ENCODE data around the gene ZBTB7C. TPM values are rescaled to one million over a fixed set of nuclear protein-coding genes. Genes with fewer than 3 reads are reported as not detected.

The ZBTB7C gene
- total and polyA plus RNA-seq, 9 of the 15 experiments (the other 6 are each of a cell fraction or from before 2014, with no cell fraction given), result not detected

DNA sequence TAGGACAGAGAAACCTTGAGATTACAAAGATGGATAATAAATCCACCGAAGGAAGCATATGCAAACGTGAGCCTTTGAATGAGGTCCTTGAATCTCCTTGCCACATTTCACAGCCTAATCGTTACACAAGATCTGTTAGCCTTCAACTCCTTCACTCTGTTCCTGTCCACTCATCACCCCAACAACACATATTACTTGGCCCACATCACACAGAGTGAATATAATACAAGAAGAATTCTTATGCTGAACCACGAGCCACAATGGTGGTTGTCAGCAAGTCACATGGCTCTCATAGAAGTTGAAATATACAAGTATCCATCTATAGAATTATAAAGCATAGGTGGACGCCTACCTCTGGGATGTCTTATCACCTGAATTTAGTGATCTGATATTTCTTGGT is 12.6 kb downstream of the ZBTB7C start:
- ATAC-seq (no peak), DNase-seq (ENCODE audit: extremely low read depth in 1 of 4, low spot score in 3 of 4) (no peak), FAIRE-seq (no peak)
- Histone ChIP-seq H3K4me3 (no peak overlapping the region), H3K79me2 (ENCODE audit: control insufficient read depth, insufficient read depth, low read length) (no peaks in the 10 kb centered on the region), H3K36me3 (ENCODE audit: control insufficient read depth, insufficient read depth, low read length) (no peaks in the 10 kb centered on the region), H4K20me1 (replicated peaks; ENCODE audit: control insufficient read depth, insufficient read depth, low read length) (no peaks in the 10 kb centered on the region), H3K9me3 (replicated peaks; ENCODE audit: control insufficient read depth, insufficient read depth, low read depth, low read length) (no peaks in the 10 kb centered on the region), H2AFZ (ENCODE audit: low read depth, low read length) (no peak overlapping the region), H3K4me2 (ENCODE audit: insufficient read depth, low read length) (no peak overlapping the region), H3K4me1 (replicated peaks in 1 of 2; ENCODE audit: control insufficient read depth in 2 of 2, insufficient read depth in 2 of 2, low read length in 2 of 2) (no peaks in the 10 kb centered on the region), H3K27me3 (ENCODE audit: control insufficient read depth in 2 of 2, insufficient read depth in 2 of 2, low read length in 2 of 2) (peaks cover 0 to 11% of the 10 kb centered on the region in 2 experiments; a peak in 1 of 5 replicates), H3K9ac (ENCODE audit: insufficient read depth in 1 of 2, low read depth in 2 of 2, low read length in 2 of 2) (no peak overlapping the region), H3K27ac (ENCODE audit: extremely low read depth, low read depth, low read length) (no peak overlapping the region), H3K9me1 (ENCODE audit: control insufficient read depth, insufficient read depth, low read length) (no peaks in the 10 kb centered on the region)
- intact Hi-C loops (cut with micrococcal nuclease) (no loop called here), in situ Hi-C loops (cut with MboI) (no loop called here)
- 0% methylated on average over 5 of the region's 5 CpGs for WGBS (ENCODE audit: insufficient coverage, low coverage, missing lambda C conversion rate)
- no TSS peak for BruUV-seq (replicated peaks)
- ChIA-PET POLR2A (no interaction called here), CTCF (ENCODE audit: low intra/inter-chr PET ratio) (no interaction called here)
- TF ChIP-seq SMAD1 (IDR thresholded peaks at IDR 0.05; ENCODE audit: low read depth, low read length, partially characterized antibody) (no peak), HEY1 (CRISPR knock-in tag; IDR thresholded peaks at IDR 0.05; ENCODE audit: borderline replicate concordance) (no peak), LARP7 (IDR thresholded peaks at IDR 0.05) (no peak), SMARCE1 (IDR thresholded peaks at IDR 0.05) (no peak), ZNF41 (CRISPR knock-in tag; conservative IDR thresholded peaks at IDR 0.05) (no peak), TSC22D4 (tag; IDR thresholded peaks at IDR 0.05) (no peak), MYC (IDR thresholded peaks at IDR 0.05; ENCODE audit: low read depth, low read length) (no peak), MYC (CRISPR knock-in tag; IDR thresholded peaks at IDR 0.05; ENCODE audit: borderline replicate concordance, low read depth) (no peak), MYBL2 (IDR thresholded peaks at IDR 0.05; ENCODE audit: low read depth) (no peak), MYBL2 (CRISPR knock-in tag; IDR thresholded peaks at IDR 0.05; ENCODE audit: borderline replicate concordance) (no peak), EWSR1 (IDR thresholded peaks at IDR 0.05; ENCODE audit: borderline replicate concordance, low read depth, partially characterized antibody) (no peak), TEAD4 (IDR thresholded peaks at IDR 0.05; ENCODE audit: low read length) (no peak), TEAD4 (CRISPR knock-in tag; IDR thresholded peaks at IDR 0.05; ENCODE audit: borderline replicate concordance) (no peak), ZNF778 (CRISPR knock-in tag; IDR thresholded peaks at IDR 0.05) (no peak), CXXC5 (CRISPR knock-in tag; IDR thresholded peaks at IDR 0.05) (no peak), CGGBP1 (CRISPR knock-in tag; IDR thresholded peaks at IDR 0.05) (no peak), MBD2 (IDR thresholded peaks at IDR 0.05; ENCODE audit: borderline replicate concordance, low read depth) (no peak), MAX (CRISPR knock-in tag; IDR thresholded peaks at IDR 0.05) (no peak), SMC3 (conservative IDR thresholded peaks at IDR 0.05; ENCODE audit: insufficient read depth, low read depth, low read length) (no peak), GTF2B (IDR thresholded peaks at IDR 0.05; ENCODE audit: extremely low read depth, insufficient read length) (no peak)

Measured in K562 (cell line).